Gastroesophageal sphincter (tissue), 4 donors: ENCODE measurements around the gene CEACAM16. TPM values are rescaled to one million over a fixed set of nuclear protein-coding genes. Genes with fewer than 3 reads are reported as not detected.
A peak's percentile ranks its signal among the peaks of the same experiment; 100 is the strongest.

Experiments used
- ATAC-seq: fragments of 150-250 bp; one replicate; pipeline ENCODE4 v1.9.1; 2016; ENCODE audit warnings: mild to moderate bottlenecking, moderate library complexity
- H3K27ac ChIP-seq, 4 donors: fragments of 200-600 bp; sonication (generic) in 3 of 4; 1 replicate in 3 of 4; 2 replicates in 1 of 4; pipeline ENCODE4 v1.5.1; 2016 to 2019
- H3K27me3 ChIP-seq: fragments of 200-600 bp; sonication (generic); one replicate; pipeline ENCODE4 v1.5.1; 2019
- H3K36me3 ChIP-seq, 2 donors: fragments of 200-600 bp; sonication (generic); one replicate each; pipeline ENCODE4 v1.5.1; 2019; ENCODE audit warnings: control low read depth in 1 of 2
- H3K4me1 ChIP-seq, 3 donors: fragments of 200-600 bp; sonication (generic); 1 replicate in 2 of 3; 2 replicates in 1 of 3; pipeline ENCODE4 v1.5.1; 2016 to 2019; ENCODE audit warnings: control low read depth in 2 of 3
- H3K4me3 ChIP-seq, 2 donors: fragments of 200-600 bp; sonication (generic); one replicate each; pipeline ENCODE4 v1.5.1; 2019; ENCODE audit warnings: mild to moderate bottlenecking in 1 of 2, moderate library complexity in 1 of 2
- H3K9me3 ChIP-seq, 3 donors: fragments of 200-600 bp; sonication (generic); one replicate each; pipeline ENCODE4 v1.5.1; 2017 to 2019; ENCODE audit warnings: control low read depth in 2 of 3
- CTCF ChIP-seq, 4 experiments: fragments of 200-600 bp in 2 of 4; fragments of 450-650 bp in 2 of 4; sonication (generic) in 1 of 4; IDR thresholded peaks; one replicate each; pipeline ENCODE4 v1.5.1; 2017 to 2019; ENCODE audit warnings: antibody characterized with exemption in 4 of 4, mild to moderate bottlenecking in 2 of 4, moderate library complexity in 2 of 4
- EP300 ChIP-seq: sonication (generic); formaldehyde crosslinking; IDR thresholded peaks from one replicate; pipeline ENCODE4 v1.6.1; 2017; ENCODE audit warnings: antibody characterized with exemption, mild to moderate bottlenecking
- POLR2A ChIP-seq, 2 donors: fragments of 450-650 bp; IDR thresholded peaks; one replicate each; pipeline ENCODE4 v1.6.1; 2017; ENCODE audit warnings: antibody characterized with exemption in 2 of 2, mild to moderate bottlenecking in 2 of 2, moderate library complexity in 1 of 2
- POLR2AphosphoS5 ChIP-seq: sonication (generic); formaldehyde crosslinking; IDR thresholded peaks from one replicate; pipeline ENCODE4 v1.6.1; 2017; ENCODE audit warnings: antibody characterized with exemption
- WGBS, 2 donors: methylation state at CpG; one replicate each; pipeline ENCODE4 v1.1.5; 2018; ENCODE audit warnings: low coverage in 1 of 2; 5-methylcytosine and 5-hydroxymethylcytosine counted together
- total RNA-seq, 4 donors: library from RNA; depleted of rRNA; stranded (reverse); fragments of >200 nt; gene quantifications; one replicate each; pipeline ENCODE4 v1.1.0, GENCODE V29; 2016

Gene CEACAM16
- total RNA-seq, result not detected

- Histone ChIP-seq H3K9me3 (no peaks in the 10 kb centered on the region), H3K4me3 (no peak within 1 kb of the TSS), H3K27ac (no peak within 1 kb of the TSS), H3K36me3 (no peaks in the 10 kb centered on the region), H3K27me3 (peaks cover 21% of the 10 kb centered on the region), H3K4me1 (no peaks in the 10 kb centered on the region)
- TF ChIP-seq CTCF (IDR thresholded peaks at IDR 0.05) (no peak), POLR2A (IDR thresholded peaks at IDR 0.05) (no peak), POLR2AphosphoS5 (no peak), EP300 (no peak)
- 84 to 87% methylated on average over 8 to 9 of the region's 13 CpGs for WGBS, 2 donors
- ATAC-seq, result no peak
These were observed at the start of gene CEACAM16 for GRCh38 chr19:44698492-44699201. TSS of gene CEACAM16 (plus strand) at chr19:44699151. CDS start at chr19:44701457, 2,306 bp downstream.

GRCh38 chr19:44649578-44650145 is 49.3 kb upstream of the CEACAM16 start:
- WGBS, 2 donors, result 96 to 100% methylated on average over 1 to 8 of the region's 15 CpGs
- TF ChIP-seq CTCF (IDR thresholded peaks at IDR 0.05) (no peak), EP300 (no peak), POLR2AphosphoS5 (no peak), POLR2A (IDR thresholded peaks at IDR 0.05) (no peak)
- Histone ChIP-seq H3K4me3 (no peak overlapping the region), H3K36me3 (peaks cover 0 to 78% of the 10 kb centered on the region in 2 donors), H3K27me3 (no peaks in the 10 kb centered on the region), H3K27ac (no peak overlapping the region), H3K4me1 (peaks cover 0 to 44% (median 9%) of the 10 kb centered on the region in 3 donors), H3K9me3 (no peaks in the 10 kb centered on the region)
- ATAC-seq, result no peak

- TF ChIP-seq POLR2A (IDR thresholded peaks at IDR 0.05) (no peak), POLR2AphosphoS5 (no peak), EP300 (no peak), CTCF (IDR thresholded peaks at IDR 0.05) (no peak)
- H3K27ac ChIP-seq, result no peak overlapping the region
- no peaks in the 10 kb centered on the region for H3K27me3 ChIP-seq
- no peak for ATAC-seq
- peaks cover 0 to 97% of the 10 kb centered on the region in 2 donors for H3K36me3 ChIP-seq
- WGBS, 2 donors, result 100% methylated on average over 1 to 5 of the region's 5 CpGs
- H3K4me3 ChIP-seq, result no peak overlapping the region
- H3K9me3 ChIP-seq, result no peaks in the 10 kb centered on the region
- peaks cover 0 to 19% (median 0%) of the 10 kb centered on the region in 3 donors for H3K4me1 ChIP-seq
These were observed 45.6 kb upstream of the CEACAM16 start for GRCh38 chr19:44653343-44653742.

GRCh38 chr19:44653977-44654774 is 44.8 kb upstream of the CEACAM16 start:
- H3K9me3 ChIP-seq, result no peaks in the 10 kb centered on the region
- peaks cover 0 to 97% of the 10 kb centered on the region in 2 donors for H3K36me3 ChIP-seq
- ATAC-seq, result no peak
- H3K27ac ChIP-seq, result no peak overlapping the region
- no peak for TF ChIP-seq EP300
- no peak for TF ChIP-seq POLR2AphosphoS5
- TF ChIP-seq CTCF (IDR thresholded peaks at IDR 0.05), result peak in 3 of 4 experiments; percentile 38 to 69 (median 60)
- no peak for TF ChIP-seq POLR2A (IDR thresholded peaks at IDR 0.05)
- H3K4me3 ChIP-seq, result no peak overlapping the region
- H3K4me1 ChIP-seq, result peaks cover 0 to 11% (median 0%) of the 10 kb centered on the region in 3 donors
- 41% methylated on average over 8 of the region's 16 CpGs; no CpG with 5 or more reads in 1 of the 2 donors for WGBS, 2 donors
- H3K27me3 ChIP-seq, result no peaks in the 10 kb centered on the region
